CD4-positive, CD25-positive, alpha-beta regulatory T cell (primary cell): ENCODE results near the gene TTLL5. TPM values are rescaled to one million over a fixed set of nuclear protein-coding genes. Genes with fewer than 3 reads are reported as not detected.

Experiments used
- ATAC-seq, 2 donors: fragments of 150-1000 bp; cut with Tn5 transposase; one replicate each; pipeline ENCODE4 v1.10.0; 2021; ENCODE audit warnings: low read depth in 2 of 2, moderate number of reproducible peaks in 2 of 2, moderate library complexity in 1 of 2
- DNase-seq, 3 donors: peaks; one replicate each; pipeline versions ENCODE4 v3.0.0 to v3.0.0-alpha.2; 2012 to 2022; ENCODE audit warnings: mixed read lengths in 1 of 3
- H3K27ac ChIP-seq: one replicate; pipeline ENCODE4 v1.7.0; 2013; ENCODE audit warnings: mild to moderate bottlenecking, low read length; ENCODE audit not compliant: insufficient read depth, poor library complexity, severe bottlenecking
- H3K27me3 ChIP-seq: one replicate; pipeline ENCODE4 v1.7.0; 2013; ENCODE audit warnings: low read length; ENCODE audit not compliant: control insufficient read depth, insufficient read depth
- H3K36me3 ChIP-seq: one replicate; pipeline ENCODE4 v1.7.0; 2013; ENCODE audit warnings: mild to moderate bottlenecking, low read length, moderate library complexity; ENCODE audit not compliant: control insufficient read depth, insufficient read depth
- H3K4me1 ChIP-seq: 2 replicates; pipeline ENCODE4 v1.7.0; 2013; ENCODE audit warnings: mild to moderate bottlenecking, low read length; ENCODE audit not compliant: insufficient read depth, control insufficient read depth, poor library complexity, severe bottlenecking
- H3K4me3 ChIP-seq: one replicate; pipeline ENCODE4 v1.7.0; 2013; ENCODE audit warnings: low read depth, mild to moderate bottlenecking, low read length, moderate library complexity
- H3K9me3 ChIP-seq, 2 experiments: 1 replicate in 1 of 2; 2 replicates in 1 of 2; pipeline ENCODE4 v1.7.0; 2013; ENCODE audit warnings: low read length in 2 of 2, mild to moderate bottlenecking in 1 of 2, moderate library complexity in 1 of 2; ENCODE audit not compliant: control insufficient read depth in 2 of 2
- H3K27ac Mint-ChIP-seq, 3 donors: one replicate each; pipeline ENCODE4 v1.8.0; 2020 to 2022; ENCODE audit warnings: mild to moderate bottlenecking in 3 of 3, mixed read lengths in 3 of 3, moderate library complexity in 2 of 3
- H3K27me3 Mint-ChIP-seq: one replicate; pipeline ENCODE4 v1.8.0; 2022; ENCODE audit warnings: mild to moderate bottlenecking, mixed read lengths
- H3K36me3 Mint-ChIP-seq: one replicate; pipeline ENCODE4 v1.8.0; 2020; ENCODE audit warnings: mixed read lengths
- H3K4me1 Mint-ChIP-seq, 4 donors: one replicate each; pipeline ENCODE4 v1.8.0; 2020 to 2022; ENCODE audit warnings: mixed read lengths in 4 of 4, mild to moderate bottlenecking in 1 of 4
- H3K4me3 Mint-ChIP-seq, 4 donors: one replicate each; pipeline ENCODE4 v1.8.0; 2020 to 2022; ENCODE audit warnings: mild to moderate bottlenecking in 4 of 4, mixed read lengths in 4 of 4, moderate library complexity in 3 of 4
- H3K9me3 Mint-ChIP-seq, 7 donors: one replicate each; pipeline ENCODE4 v1.8.0; 2020 to 2022; ENCODE audit warnings: mixed read lengths in 7 of 7, mild to moderate bottlenecking in 3 of 7, moderate library complexity in 2 of 7
- polyA plus RNA-seq, 4 donors: library from polyadenylated mRNA; unstranded; fragments of 300-500 nt; fragmentation: Illumina TruSeq; gene quantifications; one replicate each; pipeline ENCODE4 v1.2.3, GENCODE V29; 2021
- total RNA-seq: library from RNA; stranded (reverse); gene quantifications from one replicate; pipeline ENCODE4 v1.2.3, GENCODE V29; 2022

TTLL5 gene
- total and polyA plus RNA-seq, 5 donors from 2014 or later, result 4.9 to 39.2 (median 8.7) TPM

- no peaks in the 10 kb centered on the region for H3K9me3 Mint-ChIP-seq
- H3K4me3 Mint-ChIP-seq, result no peak overlapping the region
- peak overlapping the region in 2 of 3 donors; percentile 20 to 58 for H3K27ac Mint-ChIP-seq
- no peak for ATAC-seq
- Histone ChIP-seq H3K36me3 (peaks cover 51% of the 10 kb centered on the region), H3K27me3 (no peaks in the 10 kb centered on the region), H3K4me3 (no peak overlapping the region), H3K9me3 (no peaks in the 10 kb centered on the region), H3K27ac (no peak overlapping the region), H3K4me1 (no peaks in the 10 kb centered on the region)
- DNase-seq, result no peak
- H3K4me1 Mint-ChIP-seq, result peaks cover 2 to 15% (median 3%) of the 10 kb centered on the region in 4 donors
- H3K36me3 Mint-ChIP-seq, result peaks cover 40% of the 10 kb centered on the region
- no peaks in the 10 kb centered on the region for H3K27me3 Mint-ChIP-seq
Observed at GRCh38 chr14:75650253-75651058, 10.6 kb upstream of the TTLL5 start.

DNA sequence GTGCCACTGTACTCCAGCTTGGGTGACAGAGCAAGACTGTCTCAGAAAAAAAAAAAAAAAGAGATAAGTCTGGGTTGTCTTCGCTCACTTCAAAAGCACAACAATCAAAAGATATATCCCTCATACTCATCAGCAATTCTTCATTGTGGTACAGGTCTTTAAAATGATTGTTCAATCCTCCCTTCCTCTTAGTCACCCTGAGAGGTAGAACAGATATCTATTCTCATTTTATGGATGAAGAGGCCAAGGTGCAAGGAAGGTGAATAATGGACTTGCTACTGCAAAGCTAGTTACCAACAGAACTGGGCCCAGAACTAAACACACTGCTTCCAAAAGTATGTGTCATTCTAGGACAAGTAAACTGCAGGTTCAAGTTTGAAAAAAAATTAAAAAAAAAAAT lies 7.5 kb upstream of the TTLL5 start:
- H3K27me3 ChIP-seq, result no peaks in the 10 kb centered on the region
- ATAC-seq (no peak), DNase-seq (no peak)
- H3K4me1 ChIP-seq, result no peaks in the 10 kb centered on the region
- H3K4me3 ChIP-seq, result no peak overlapping the region
- H3K27ac Mint-ChIP-seq, result no peak overlapping the region
- no peaks in the 10 kb centered on the region for H3K9me3 Mint-ChIP-seq
- H3K36me3 Mint-ChIP-seq, result peaks cover 27% of the 10 kb centered on the region
- H3K4me3 Mint-ChIP-seq, result no peak overlapping the region
- H3K36me3 ChIP-seq, result peaks cover 56% of the 10 kb centered on the region
- H3K27ac ChIP-seq, result no peak overlapping the region
- peaks cover 3 to 16% (median 6%) of the 10 kb centered on the region in 4 donors for H3K4me1 Mint-ChIP-seq
- no peaks in the 10 kb centered on the region for H3K9me3 ChIP-seq
- H3K27me3 Mint-ChIP-seq, result no peaks in the 10 kb centered on the region

DNA sequence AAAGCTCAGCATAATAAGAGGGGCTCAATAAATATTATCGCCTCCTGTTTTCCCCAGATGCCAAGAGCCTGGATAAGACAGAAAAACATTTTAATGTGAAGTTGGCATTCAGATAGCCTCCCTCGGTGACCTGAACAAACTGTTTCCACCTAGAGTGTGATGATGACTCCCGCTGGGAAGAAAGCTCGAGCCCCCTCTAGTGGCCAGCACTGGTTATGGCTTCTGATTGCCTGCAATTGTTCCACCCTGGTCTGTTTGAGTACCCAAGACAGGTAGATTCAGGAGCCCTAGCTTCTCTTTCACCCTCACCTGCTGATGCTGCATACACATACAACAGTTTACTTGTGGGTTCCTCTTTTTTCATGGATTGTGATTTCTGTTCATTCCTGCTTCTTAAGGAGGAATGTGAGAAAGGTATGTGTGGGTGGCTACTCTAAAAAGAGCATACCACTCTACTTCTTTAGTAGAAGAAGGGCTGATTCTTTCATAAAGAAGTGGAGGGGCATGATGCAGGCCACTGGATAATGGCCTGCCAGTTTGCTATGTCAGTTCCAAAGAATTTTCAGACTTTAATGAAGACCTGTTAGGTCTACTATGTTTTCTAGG lies 6.8 kb upstream of the TTLL5 start:
- Histone ChIP-seq H3K27ac (no peak overlapping the region), H3K9me3 (no peaks in the 10 kb centered on the region), H3K36me3 (peaks cover 51% of the 10 kb centered on the region), H3K4me1 (peaks cover under 1% of the 10 kb centered on the region), H3K27me3 (no peaks in the 10 kb centered on the region), H3K4me3 (no peak overlapping the region)
- ATAC-seq (peak; percentile 86 to 89), DNase-seq (peak; percentile 66 to 79 (median 78))
- Mint-ChIP-seq H3K27me3 (no peaks in the 10 kb centered on the region), H3K4me1 (peaks cover 4 to 21% (median 9%) of the 10 kb centered on the region in 4 donors), H3K36me3 (peaks cover 25% of the 10 kb centered on the region), H3K27ac (peak overlapping the region in 2 of 3 donors; percentile 7 to 12), H3K9me3 (no peaks in the 10 kb centered on the region), H3K4me3 (no peak overlapping the region)

DNA sequence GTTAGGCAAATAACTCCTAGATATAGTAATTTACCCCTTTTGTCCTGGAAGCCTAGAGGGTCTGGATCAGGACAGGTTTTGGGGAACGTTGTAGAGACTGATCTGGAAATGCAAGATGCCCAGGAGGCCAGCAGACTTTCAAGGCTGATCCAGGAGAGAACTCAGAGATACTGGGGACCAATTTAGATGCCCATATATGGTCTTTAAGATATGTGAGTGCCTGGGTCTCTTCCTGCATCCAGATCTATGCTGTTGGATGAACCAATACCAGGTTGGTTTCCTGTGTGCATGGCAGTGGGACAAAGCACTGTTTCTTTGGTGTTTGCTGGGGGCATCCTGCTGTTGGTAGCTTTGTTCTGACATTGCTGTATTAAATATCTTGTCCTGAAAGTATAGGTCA lies 5.8 kb upstream of the TTLL5 start:
- Histone ChIP-seq H3K4me1 (peaks cover 8% of the 10 kb centered on the region), H3K4me3 (no peak overlapping the region), H3K36me3 (peaks cover 42% of the 10 kb centered on the region), H3K9me3 (no peaks in the 10 kb centered on the region), H3K27me3 (no peaks in the 10 kb centered on the region), H3K27ac (no peak overlapping the region)
- H3K9me3 Mint-ChIP-seq, result no peaks in the 10 kb centered on the region
- peaks cover 18% of the 10 kb centered on the region for H3K36me3 Mint-ChIP-seq
- no peaks in the 10 kb centered on the region for H3K27me3 Mint-ChIP-seq
- peak overlapping the region in 1 of 3 donors; percentile 74 for H3K27ac Mint-ChIP-seq
- no peak overlapping the region for H3K4me3 Mint-ChIP-seq
- no peak for ATAC-seq
- H3K4me1 Mint-ChIP-seq, result peaks cover 4 to 26% (median 15%) of the 10 kb centered on the region in 4 donors
- no peak for DNase-seq

DNA sequence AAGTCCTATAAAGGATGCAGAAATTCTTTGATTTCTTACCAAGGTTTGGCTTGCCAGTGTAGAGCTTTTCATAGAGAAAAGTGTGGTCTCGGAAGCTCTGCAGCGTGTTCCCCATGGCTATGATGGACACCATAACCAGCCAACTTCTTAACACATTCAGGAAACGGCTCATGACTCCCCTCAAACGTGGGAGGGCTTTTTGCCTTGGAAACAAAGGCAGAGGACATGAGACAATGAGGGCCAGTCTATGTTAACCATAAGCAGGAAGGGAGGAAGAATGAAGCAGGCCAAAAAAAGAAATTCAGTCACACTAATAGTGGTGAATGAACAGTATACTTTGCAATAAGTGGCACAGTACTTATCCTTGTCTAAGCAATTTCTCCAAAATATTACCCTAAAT lies 3.7 kb upstream of the TTLL5 start:
- no peak for ATAC-seq
- Histone ChIP-seq H3K9me3 (no peaks in the 10 kb centered on the region), H3K4me1 (peaks cover 20% of the 10 kb centered on the region), H3K27me3 (no peaks in the 10 kb centered on the region), H3K27ac (no peak overlapping the region), H3K4me3 (no peak overlapping the region), H3K36me3 (peaks cover 21% of the 10 kb centered on the region)
- Mint-ChIP-seq H3K27me3 (no peaks in the 10 kb centered on the region), H3K4me1 (peaks cover 4 to 37% (median 27%) of the 10 kb centered on the region in 4 donors), H3K27ac (peak overlapping the region in 1 of 3 donors; percentile 20), H3K9me3 (no peaks in the 10 kb centered on the region), H3K4me3 (peak overlapping the region in 1 of 4 donors; percentile 63), H3K36me3 (peaks cover 3% of the 10 kb centered on the region)
- DNase-seq, result no peak

DNA sequence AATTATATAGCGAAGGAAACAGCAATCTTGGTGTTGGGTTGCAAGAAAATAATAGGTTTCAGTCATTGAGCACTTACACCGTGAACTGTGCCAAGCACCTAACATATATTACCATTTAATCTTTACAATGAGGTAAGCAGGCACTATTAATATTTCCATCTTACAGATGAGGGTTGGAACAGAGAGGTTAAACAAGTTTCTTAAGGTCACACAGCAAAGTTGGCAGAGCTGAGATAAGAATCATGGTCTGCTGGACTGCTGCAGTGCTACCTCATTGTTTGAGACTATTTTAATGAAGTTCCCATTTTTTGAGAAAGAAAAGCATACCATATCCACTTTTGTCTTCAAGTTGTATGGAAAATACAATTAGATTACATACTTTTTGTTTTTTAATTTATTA lies 2.1 kb upstream of the TTLL5 start:
- H3K36me3 ChIP-seq, result peaks cover 18% of the 10 kb centered on the region
- no peaks in the 10 kb centered on the region for H3K27me3 Mint-ChIP-seq
- no peak overlapping the region for H3K4me3 ChIP-seq
- H3K9me3 ChIP-seq, result no peaks in the 10 kb centered on the region
- no peak overlapping the region for H3K27ac ChIP-seq
- H3K27me3 ChIP-seq, result no peaks in the 10 kb centered on the region
- peak overlapping the region in 1 of 4 donors; percentile 9 for H3K4me3 Mint-ChIP-seq
- H3K36me3 Mint-ChIP-seq, result peaks cover 4% of the 10 kb centered on the region
- H3K27ac Mint-ChIP-seq, result peak overlapping the region in 2 of 3 donors; percentile 44 to 85
- DNase-seq, result no peak
- peaks cover 20% of the 10 kb centered on the region for H3K4me1 ChIP-seq
- H3K9me3 Mint-ChIP-seq, result no peaks in the 10 kb centered on the region
- ATAC-seq, result no peak
- H3K4me1 Mint-ChIP-seq, result peaks cover 4 to 35% (median 31%) of the 10 kb centered on the region in 4 donors

- Mint-ChIP-seq H3K36me3 (peaks cover 3% of the 10 kb centered on the region), H3K9me3 (no peaks in the 10 kb centered on the region), H3K27me3 (no peaks in the 10 kb centered on the region), H3K4me3 (peak overlapping the region; percentile 84 to 98 (median 96)), H3K4me1 (peaks cover 0 to 33% (median 26%) of the 10 kb centered on the region in 4 donors), H3K27ac (peak overlapping the region; percentile 87 to 98 (median 96))
- Histone ChIP-seq H3K27me3 (no peaks in the 10 kb centered on the region), H3K27ac (peak overlapping the region; percentile 94), H3K36me3 (peaks cover 22% of the 10 kb centered on the region), H3K4me3 (peak overlapping the region; percentile 97), H3K9me3 (no peaks in the 10 kb centered on the region), H3K4me1 (peaks cover 20% of the 10 kb centered on the region)
- DNase-seq, result no peak
- ATAC-seq, result no peak
Observed at GRCh38 chr14:75660238-75660629, 812 bp upstream of the TTLL5 start.
